Measurements from ENCODE around the gene KLHL13.

Gene KLHL13

DNA sequence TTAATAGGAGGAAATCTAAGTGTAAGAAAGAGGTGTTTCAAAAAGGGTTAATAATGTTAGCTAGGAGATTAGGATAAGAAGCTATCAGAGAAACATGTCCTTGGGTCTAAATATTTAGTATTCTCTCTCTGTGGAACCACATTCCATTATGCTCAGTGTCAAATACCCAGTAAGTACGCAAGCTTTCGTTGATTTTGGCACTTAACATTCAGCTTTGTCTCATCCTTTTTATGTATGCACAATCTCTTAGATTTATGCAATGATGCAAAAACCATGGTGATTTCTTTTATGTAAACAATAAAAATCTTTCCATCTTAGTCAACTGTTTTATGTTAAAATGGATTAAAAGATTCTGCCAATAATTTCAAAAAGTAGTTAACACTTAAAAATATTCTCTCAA, 129.2 kb downstream of the KLHL13 start:
- no peaks in the 10 kb centered on the region for H3K27me3 ChIP-seq (ENCODE audit: insufficient read depth, low read length, poor library complexity)
- H2AFZ ChIP-seq (ENCODE audit: low read depth, low read length) = no peak overlapping the region
- DNase-seq (no peak), ATAC-seq (ENCODE audit: insufficient read depth, low read depth) (no peak)
- no peaks in the 10 kb centered on the region for H3K79me2 ChIP-seq (ENCODE audit: insufficient read depth, low read length)
- no peaks in the 10 kb centered on the region for H4K20me1 ChIP-seq (ENCODE audit: insufficient read depth, low read length)
- H3K4me2 ChIP-seq (ENCODE audit: insufficient read depth, low read length) = no peak overlapping the region
- no peak overlapping the region for H3K9ac ChIP-seq (ENCODE audit: low read depth, low read length)
- H3K27ac ChIP-seq (ENCODE audit: low read length) = no peak overlapping the region
- TF ChIP-seq EZH2 (IDR thresholded peaks at IDR 0.05; ENCODE audit: borderline replicate concordance, low read depth, low read length, severe bottlenecking) (no peak), CTCF (IDR thresholded peaks at IDR 0.05; ENCODE audit: borderline replicate concordance, extremely low read depth, low read length, poor library complexity, severe bottlenecking) (no peak)
- H3K9me3 ChIP-seq (ENCODE audit: insufficient read depth, low read length, severe bottlenecking) = no peaks in the 10 kb centered on the region
- H3K4me3 ChIP-seq (ENCODE audit: low read depth in 1 of 2, low read length in 2 of 2) = no peak overlapping the region
- H3K36me3 ChIP-seq (ENCODE audit: insufficient read depth, low read length) = no peaks in the 10 kb centered on the region
- H3K4me1 ChIP-seq (ENCODE audit: insufficient read depth, low read length) = no peaks in the 10 kb centered on the region

GRCh38 chrX:117985241-117985640, 131.4 kb downstream of the KLHL13 start:
- DNase-seq = no peak
- no peak overlapping the region for H3K9ac ChIP-seq (ENCODE audit: low read depth, low read length)
- H2AFZ ChIP-seq (ENCODE audit: low read depth, low read length) = no peak overlapping the region
- ATAC-seq (ENCODE audit: insufficient read depth, low read depth) = no peak
- H3K79me2 ChIP-seq (ENCODE audit: insufficient read depth, low read length) = no peaks in the 10 kb centered on the region
- no peak overlapping the region for H3K27ac ChIP-seq (ENCODE audit: low read length)
- no peaks in the 10 kb centered on the region for H3K27me3 ChIP-seq (ENCODE audit: insufficient read depth, low read length, poor library complexity)
- no peaks in the 10 kb centered on the region for H3K36me3 ChIP-seq (ENCODE audit: insufficient read depth, low read length)
- H3K4me3 ChIP-seq (ENCODE audit: low read depth in 1 of 2, low read length in 2 of 2) = no peak overlapping the region
- no peaks in the 10 kb centered on the region for H3K4me1 ChIP-seq (ENCODE audit: insufficient read depth, low read length)
- no peak overlapping the region for H3K4me2 ChIP-seq (ENCODE audit: insufficient read depth, low read length)
- no peaks in the 10 kb centered on the region for H3K9me3 ChIP-seq (ENCODE audit: insufficient read depth, low read length, severe bottlenecking)
- TF ChIP-seq CTCF (IDR thresholded peaks at IDR 0.05; ENCODE audit: borderline replicate concordance, extremely low read depth, low read length, poor library complexity, severe bottlenecking) (no peak), EZH2 (IDR thresholded peaks at IDR 0.05; ENCODE audit: borderline replicate concordance, low read depth, low read length, severe bottlenecking) (no peak)
- H4K20me1 ChIP-seq (ENCODE audit: insufficient read depth, low read length) = no peaks in the 10 kb centered on the region

GRCh38 chrX:117982694-117983392, 133.8 kb downstream of the KLHL13 start:
- Histone ChIP-seq H3K9ac (ENCODE audit: low read depth, low read length) (no peak overlapping the region), H3K27ac (ENCODE audit: low read length) (no peak overlapping the region), H3K4me3 (ENCODE audit: low read depth in 1 of 2, low read length in 2 of 2) (no peak overlapping the region), H3K36me3 (ENCODE audit: insufficient read depth, low read length) (no peaks in the 10 kb centered on the region), H3K4me2 (ENCODE audit: insufficient read depth, low read length) (no peak overlapping the region), H3K27me3 (ENCODE audit: insufficient read depth, low read length, poor library complexity) (no peaks in the 10 kb centered on the region), H3K9me3 (ENCODE audit: insufficient read depth, low read length, severe bottlenecking) (no peaks in the 10 kb centered on the region), H3K4me1 (ENCODE audit: insufficient read depth, low read length) (no peaks in the 10 kb centered on the region), H3K79me2 (ENCODE audit: insufficient read depth, low read length) (no peaks in the 10 kb centered on the region), H4K20me1 (ENCODE audit: insufficient read depth, low read length) (no peaks in the 10 kb centered on the region), H2AFZ (ENCODE audit: low read depth, low read length) (no peak overlapping the region)
- ATAC-seq (ENCODE audit: insufficient read depth, low read depth) (no peak), DNase-seq (no peak)
- TF ChIP-seq CTCF (IDR thresholded peaks at IDR 0.05; ENCODE audit: borderline replicate concordance, extremely low read depth, low read length, poor library complexity, severe bottlenecking) = no peak
- TF ChIP-seq EZH2 (IDR thresholded peaks at IDR 0.05; ENCODE audit: borderline replicate concordance, low read depth, low read length, severe bottlenecking) = no peak

Measured in DND-41 (cell line).